Body of pancreas (tissue), 4 donors: ENCODE results near the gene ACSF2. TPM values are rescaled to one million over a fixed set of nuclear protein-coding genes. Genes with fewer than 3 reads are reported as not detected.

ENCODE experiments used
- ATAC-seq: fragments of 150-250 bp; one replicate; pipeline ENCODE4 v1.9.1; 2016
- DNase-seq, 4 donors: peaks; one replicate each; pipeline ENCODE4 v3.0.0-alpha.2; 2019
- H3K27ac ChIP-seq, 4 donors: fragments of 200-600 bp; sonication (generic); 1 replicate in 3 of 4; 2 replicates in 1 of 4; pipeline versions ENCODE4 v1.5.1 to v1.6.1; 2016 to 2019; ENCODE audit warnings: mild to moderate bottlenecking in 1 of 4, mixed read lengths in 1 of 4, moderate library complexity in 1 of 4
- H3K27me3 ChIP-seq, 2 donors: fragments of 200-600 bp; sonication (generic); one replicate each; pipeline ENCODE4 v1.6.0; 2016; ENCODE audit warnings: mild to moderate bottlenecking in 1 of 2
- H3K36me3 ChIP-seq, 2 donors: fragments of 200-600 bp; sonication (generic); replicated peaks in 1 of 2; 2 replicates each; pipeline ENCODE4 v1.5.1; 2016; ENCODE audit warnings: low read depth in 2 of 2; ENCODE audit not compliant: insufficient read depth in 1 of 2
- H3K4me1 ChIP-seq: fragments of 200-600 bp; sonication (generic); one replicate; pipeline ENCODE4 v1.6.0; 2016
- H3K4me3 ChIP-seq, 2 donors: fragments of 200-600 bp; sonication (generic); 1 replicate in 1 of 2; 2 replicates in 1 of 2; pipeline ENCODE4 v1.5.1; 2016 to 2019
- H3K9me3 ChIP-seq, 3 donors: fragments of 200-600 bp; sonication (generic); 1 replicate in 2 of 3; 2 replicates in 1 of 3; pipeline ENCODE4 v1.5.1; 2016
- CTCF ChIP-seq, 7 experiments: fragments of 450-650 bp in 4 of 7; fragments of 200-600 bp in 3 of 7; sonication (generic) in 3 of 7; IDR thresholded peaks; one replicate each; pipeline ENCODE4 v1.5.1; 2016 to 2019; ENCODE audit warnings: antibody characterized with exemption in 7 of 7
- POLR2A ChIP-seq, 3 donors: fragments of 450-650 bp; IDR thresholded peaks; one replicate each; pipeline ENCODE4 v1.6.1; 2016; ENCODE audit warnings: antibody characterized with exemption in 3 of 3, mild to moderate bottlenecking in 2 of 3
- WGBS, 2 donors: methylation state at CpG; one replicate each; pipeline ENCODE4 v1.1.5; 2017; 5-methylcytosine and 5-hydroxymethylcytosine counted together
- intact Hi-C: fragments of 100-400 bp; cut with DNase I; formaldehyde crosslinking; loops from one replicate; pipeline ENCODE4 v1.15.1; 2023
- total RNA-seq, 2 donors: library from RNA; depleted of rRNA; stranded (reverse); fragments of >200 nt; gene quantifications; one replicate each; pipeline ENCODE4 v1.1.0, GENCODE V29; 2016

ACSF2 gene
- total RNA-seq, 2 donors from 2014 or later: 18.7 to 120 TPM

GRCh38 chr17:50448643-50449042 lies 22.6 kb downstream of the ACSF2 start:
- H3K27ac ChIP-seq: peak overlapping the region in 3 of 4 donors; percentile 8 to 77 (median 23)
- no peaks in the 10 kb centered on the region for H3K36me3 ChIP-seq
- H3K9me3 ChIP-seq: no peaks in the 10 kb centered on the region
- H3K4me1 ChIP-seq: peaks cover 21% of the 10 kb centered on the region
- no peak overlapping the region for H3K4me3 ChIP-seq
- H3K27me3 ChIP-seq: no peaks in the 10 kb centered on the region
- TF ChIP-seq CTCF (IDR thresholded peaks at IDR 0.05): no peak
- TF ChIP-seq POLR2A (IDR thresholded peaks at IDR 0.05): no peak
- DNase-seq (peak in 2 of 4 donors; percentile 33 to 49), ATAC-seq (peak; percentile 19)
- WGBS, 2 donors: 17 to 24% methylated on average over 2 of the region's 2 CpGs
- intact Hi-C loops: no loop called here

- WGBS, 2 donors: 61 to 63% methylated on average over 7 of the region's 7 CpGs
- H3K27ac ChIP-seq: no peak overlapping the region
- ATAC-seq: no peak
Observed at GRCh38 chr17:50451943-50452629, 26.1 kb downstream of the ACSF2 start.

GRCh38 chr17:50452630-50453300 lies 26.7 kb downstream of the ACSF2 start:
- ATAC-seq (no peak), DNase-seq (no peak)
- TF ChIP-seq POLR2A (IDR thresholded peaks at IDR 0.05): no peak
- TF ChIP-seq CTCF (IDR thresholded peaks at IDR 0.05): no peak
- no peak overlapping the region for H3K4me3 ChIP-seq
- H3K27ac ChIP-seq: no peak overlapping the region
- H3K27me3 ChIP-seq: no peaks in the 10 kb centered on the region
- WGBS, 2 donors: 75 to 85% methylated on average over 10 of the region's 10 CpGs
- no peaks in the 10 kb centered on the region for H3K9me3 ChIP-seq
- no peaks in the 10 kb centered on the region for H3K36me3 ChIP-seq
- peaks cover 15% of the 10 kb centered on the region for H3K4me1 ChIP-seq
- intact Hi-C loops: no loop called here

More at GRCh38 chr17:50451943-50452629, 26.1 kb downstream of the ACSF2 start:
- no peaks in the 10 kb centered on the region for H3K9me3 ChIP-seq
- H3K4me3 ChIP-seq: no peak overlapping the region
- peaks cover 18% of the 10 kb centered on the region for H3K4me1 ChIP-seq
- no peaks in the 10 kb centered on the region for H3K36me3 ChIP-seq
- no peaks in the 10 kb centered on the region for H3K27me3 ChIP-seq
- DNase-seq: no peak
- intact Hi-C loops: no loop called here
- no peak for TF ChIP-seq POLR2A (IDR thresholded peaks at IDR 0.05)
- no peak for TF ChIP-seq CTCF (IDR thresholded peaks at IDR 0.05)

- no peak for TF ChIP-seq POLR2A (IDR thresholded peaks at IDR 0.05)
- TF ChIP-seq CTCF (IDR thresholded peaks at IDR 0.05): no peak
- Histone ChIP-seq H3K4me3 (no peak overlapping the region), H3K36me3 (no peaks in the 10 kb centered on the region), H3K27me3 (no peaks in the 10 kb centered on the region), H3K27ac (no peak overlapping the region), H3K4me1 (peaks cover 3% of the 10 kb centered on the region), H3K9me3 (no peaks in the 10 kb centered on the region)
- 85 to 90% methylated on average over 3 of the region's 3 CpGs for WGBS, 2 donors
- no peak for ATAC-seq
- DNase-seq: no peak
- intact Hi-C loops: no loop called here
Observed at GRCh38 chr17:50453901-50454300, 27.9 kb downstream of the ACSF2 start.
